CD4-positive, alpha-beta T cell treated with Interleukin-6 at 100 ng/mL for 8 hours (primary cell): ENCODE data around the gene RBP2.

Experiments used
- DNase-seq: peaks from one replicate; pipeline ENCODE4 v3.0.0-alpha.2; 2020; ENCODE audit warnings: mixed read lengths, low spot score

RBP2 gene

DNA sequence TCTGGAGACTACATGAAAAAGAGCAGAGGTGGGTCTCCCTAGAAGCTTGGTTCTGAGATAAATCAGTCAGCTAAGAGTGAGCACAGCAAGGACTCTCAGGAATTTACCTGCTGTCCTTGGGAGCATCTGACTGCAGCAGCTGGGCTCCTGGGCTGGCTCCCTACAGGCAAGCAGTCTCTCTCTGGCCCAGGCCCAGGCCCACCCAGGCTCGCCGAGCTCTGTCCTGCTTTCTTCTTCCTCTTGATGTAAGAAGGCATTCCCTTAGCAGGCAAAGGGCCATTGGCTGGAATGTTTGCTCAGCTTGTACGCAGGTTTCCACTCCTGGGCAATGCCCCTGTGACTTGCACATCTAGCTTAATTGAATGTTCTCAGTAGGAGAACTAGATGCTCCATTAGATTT lies 4.3 kb upstream of the RBP2 start:
- no peak for DNase-seq

DNA sequence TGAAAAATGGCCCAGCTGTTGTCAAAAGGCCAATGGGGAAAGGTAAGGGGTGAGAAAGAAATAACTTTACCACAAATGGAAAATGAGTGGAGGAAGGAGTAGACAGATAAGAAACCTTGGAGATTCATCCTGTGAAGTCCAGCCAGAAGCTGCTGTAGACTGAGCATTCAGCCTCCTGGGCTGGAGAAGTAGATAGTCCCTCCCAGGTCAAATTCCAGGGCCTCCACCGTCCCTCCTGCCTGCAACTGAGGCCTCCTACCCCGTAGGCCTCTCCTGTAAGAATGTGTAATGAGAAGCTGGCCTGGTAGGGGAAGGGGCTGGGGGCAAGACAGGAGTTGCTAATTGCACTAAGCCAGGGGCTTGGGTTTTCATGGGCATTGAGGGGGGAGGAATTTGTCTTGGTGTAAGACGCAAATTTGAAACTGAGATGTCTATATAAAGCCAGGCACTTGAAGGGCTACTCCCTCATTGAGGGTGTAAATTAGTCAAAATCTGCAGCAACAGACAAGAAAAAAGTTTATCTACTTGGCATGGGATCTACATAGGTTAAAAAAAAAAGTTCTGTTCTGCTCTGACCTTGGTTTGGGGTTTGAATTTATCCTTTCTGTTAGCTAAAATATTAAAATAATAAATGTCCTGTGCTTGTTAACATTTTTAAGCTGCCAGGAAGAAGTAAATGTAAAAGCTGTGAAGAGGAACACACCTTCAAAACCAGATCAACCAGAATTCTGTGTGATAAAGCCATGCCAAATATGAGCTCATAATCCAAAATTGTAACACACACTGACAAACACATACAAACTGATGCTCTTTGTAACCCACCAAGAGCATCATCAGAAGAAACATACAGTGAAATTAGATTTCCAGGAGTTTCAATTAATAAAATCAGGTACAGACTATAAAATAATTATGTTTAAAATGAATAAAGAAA lies 1.7 kb upstream of the RBP2 start:
- no peak for DNase-seq

GRCh38 chr3:139473155-139473771 lies 3.1 kb downstream of the RBP2 start:
- no peak for DNase-seq

GRCh38 chr3:139472380-139473010 lies 3.8 kb downstream of the RBP2 start:
- no peak for DNase-seq

DNA sequence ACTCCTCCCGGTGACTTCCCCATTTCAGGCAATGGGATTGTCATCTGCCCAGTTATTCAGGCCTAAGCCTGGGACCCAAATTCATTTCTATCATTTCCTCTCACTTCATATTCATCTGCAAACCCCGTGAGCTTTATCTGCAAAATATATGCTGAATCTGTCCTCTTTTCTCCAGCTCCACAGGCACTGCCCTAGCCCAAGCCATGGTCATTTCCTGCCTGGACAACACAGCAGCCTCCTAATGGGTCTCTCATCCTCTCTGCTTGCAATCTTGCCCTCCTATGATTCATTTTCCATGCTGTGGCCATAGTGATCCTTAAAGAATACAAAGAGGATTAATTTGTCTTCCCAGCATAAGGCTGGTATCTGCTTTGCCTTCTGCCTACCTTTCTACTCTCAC lies 6.1 kb downstream of the RBP2 start:
- DNase-seq, result no peak

DNA sequence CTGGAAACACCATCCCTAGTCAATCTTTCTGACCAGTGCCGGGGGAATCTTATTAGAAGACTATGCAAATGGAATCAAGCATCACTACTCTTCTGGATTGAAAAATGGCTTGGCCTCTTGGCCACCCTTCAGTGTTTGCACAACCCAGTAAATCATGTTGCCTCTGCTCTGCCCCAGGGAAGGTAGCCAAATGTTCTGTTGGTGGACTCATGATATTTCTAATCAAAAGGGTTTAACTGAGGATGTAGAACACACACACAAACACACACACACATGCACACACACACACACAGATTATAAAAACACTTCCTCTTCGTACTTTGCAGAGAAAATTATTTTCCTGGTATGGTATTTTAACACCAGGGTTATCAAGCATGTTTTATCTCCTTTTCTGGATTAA lies 7.9 kb downstream of the RBP2 start:
- no peak for DNase-seq

- DNase-seq, result no peak
Measured at GRCh38 chr3:139466360-139466759, 10.0 kb downstream of the RBP2 start.

DNA sequence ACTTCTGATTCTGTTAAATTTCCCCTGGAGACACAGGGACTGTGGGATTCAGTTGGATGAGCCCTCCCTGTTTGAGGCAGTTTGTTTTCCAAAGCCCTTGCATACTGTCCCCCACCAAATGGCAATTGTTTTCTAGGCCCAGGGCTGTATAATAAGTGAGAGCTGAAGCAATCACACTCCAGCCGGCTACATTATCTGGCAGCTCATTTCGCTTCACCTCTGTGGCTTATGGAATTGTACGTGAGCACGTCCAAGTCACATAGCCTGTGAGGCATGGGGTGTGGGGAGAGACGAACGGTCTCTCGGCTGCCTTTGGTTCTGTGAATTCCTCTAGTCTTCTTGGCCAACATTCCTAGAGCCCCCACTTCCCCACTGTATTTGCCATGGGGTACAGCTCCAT lies 10.7 kb downstream of the RBP2 start:
- DNase-seq, result no peak

- no peak for DNase-seq
Measured at GRCh38 chr3:139463466-139463865, 12.8 kb downstream of the RBP2 start.

- no peak for DNase-seq
Measured at GRCh38 chr3:139460529-139460928, 15.8 kb downstream of the RBP2 start.

- no peak for DNase-seq
Measured at GRCh38 chr3:139460076-139460475, 16.2 kb downstream of the RBP2 start.

DNA sequence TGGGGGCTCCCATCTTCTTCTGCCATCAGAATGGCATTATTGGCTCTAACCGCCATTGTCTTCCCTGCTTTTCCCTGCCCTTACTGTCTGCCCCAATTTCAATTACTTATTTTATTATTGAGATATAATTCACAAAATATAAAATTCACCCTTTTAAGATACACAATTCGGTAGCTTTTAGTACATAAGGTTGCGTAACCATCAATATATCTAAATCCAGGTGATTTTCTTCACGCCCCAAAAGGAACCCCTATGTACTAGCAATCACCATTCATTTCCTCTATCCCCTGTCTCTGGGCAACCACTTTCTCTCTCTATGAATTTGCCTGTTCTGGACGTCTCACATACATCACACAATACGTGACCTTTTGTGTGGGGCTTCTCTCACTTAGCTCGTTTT lies 18.0 kb downstream of the RBP2 start:
- DNase-seq, result no peak

DNA sequence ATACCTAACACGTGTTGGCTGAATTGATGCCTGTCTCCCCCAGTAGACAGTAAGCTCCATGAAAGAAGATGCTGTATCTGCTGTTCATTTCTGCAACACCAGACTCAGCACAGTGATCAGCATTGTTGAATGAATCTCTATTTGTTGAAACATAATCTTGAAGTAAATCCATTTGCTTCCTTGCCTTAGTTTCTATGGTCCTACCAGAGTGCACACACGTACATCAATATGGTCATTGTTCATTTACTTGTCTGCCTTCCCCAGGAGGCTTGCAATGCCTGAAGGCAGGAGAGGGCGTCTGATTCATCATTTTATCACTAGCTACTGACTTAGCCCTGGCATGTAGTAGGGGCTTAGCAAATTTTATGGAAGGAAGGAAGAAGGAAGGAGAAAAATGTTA lies 19.2 kb downstream of the RBP2 start:
- DNase-seq, result no peak

DNA sequence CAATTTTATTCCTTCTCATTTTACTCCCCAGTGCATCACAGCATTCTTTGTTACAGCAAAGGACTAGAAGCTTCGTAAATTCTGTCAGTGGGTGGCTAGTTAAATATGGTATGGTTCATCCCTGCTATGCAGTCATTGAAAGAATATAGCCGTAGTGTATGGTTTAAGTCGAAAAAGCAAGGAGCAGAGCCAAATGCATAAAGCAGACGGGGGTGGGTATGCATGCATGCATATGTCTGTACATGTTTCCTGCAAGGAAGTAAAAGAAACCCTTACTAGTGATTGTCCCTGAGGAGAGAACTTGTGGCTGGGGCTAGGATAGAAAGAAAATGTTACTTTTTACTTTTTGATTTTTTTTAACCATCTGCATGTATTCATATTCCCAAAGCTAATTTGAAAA lies 19.9 kb downstream of the RBP2 start:
- no peak for DNase-seq

DNA sequence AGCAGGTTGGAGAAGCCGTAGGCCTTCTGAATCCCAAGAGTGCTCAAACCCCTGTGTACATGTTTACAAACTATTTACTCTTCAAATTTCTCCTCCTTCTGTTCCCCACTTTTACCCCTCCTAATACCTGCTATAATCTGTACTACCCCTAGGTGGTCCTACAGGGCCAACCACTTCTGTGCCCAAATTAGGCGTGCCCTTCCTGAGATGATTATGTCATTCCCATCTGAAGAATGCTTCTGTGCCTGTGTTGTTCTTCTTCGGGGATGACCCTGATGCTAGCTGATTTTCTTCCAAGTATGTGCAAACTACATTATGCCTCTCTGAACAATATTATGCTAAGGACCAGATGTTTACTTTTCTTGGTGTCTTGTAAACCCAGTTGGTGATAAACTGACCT lies 20.5 kb downstream of the RBP2 start:
- DNase-seq, result no peak

GRCh38 chr3:139455206-139455605 lies 21.1 kb downstream of the RBP2 start:
- no peak for DNase-seq

- DNase-seq, result no peak
Measured at GRCh38 chr3:139454346-139454745, 22.0 kb downstream of the RBP2 start.

GRCh38 chr3:139450159-139450558 lies 26.2 kb downstream of the RBP2 start:
- no peak for DNase-seq

DNA sequence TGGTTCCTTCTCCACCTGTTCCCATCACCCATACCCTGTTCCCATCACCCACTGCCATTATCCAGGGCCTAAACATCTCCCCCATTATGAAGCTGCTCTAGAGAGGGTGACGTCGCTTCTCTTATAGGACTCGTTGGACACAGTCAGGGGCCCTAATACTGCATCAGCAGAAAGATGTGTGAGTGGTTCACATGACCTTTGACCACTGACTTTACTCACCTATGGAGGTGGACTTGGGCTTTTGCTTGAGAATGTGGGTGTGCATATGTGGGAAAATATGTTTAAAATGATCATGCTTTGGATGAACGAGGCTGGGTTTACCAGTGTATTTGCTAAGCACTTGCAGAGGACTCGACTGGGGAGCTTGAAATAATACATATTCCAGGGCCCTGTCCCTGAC lies 26.8 kb downstream of the RBP2 start:
- DNase-seq, result no peak

GRCh38 chr3:139448104-139448503 lies 28.2 kb downstream of the RBP2 start:
- no peak for DNase-seq

DNA sequence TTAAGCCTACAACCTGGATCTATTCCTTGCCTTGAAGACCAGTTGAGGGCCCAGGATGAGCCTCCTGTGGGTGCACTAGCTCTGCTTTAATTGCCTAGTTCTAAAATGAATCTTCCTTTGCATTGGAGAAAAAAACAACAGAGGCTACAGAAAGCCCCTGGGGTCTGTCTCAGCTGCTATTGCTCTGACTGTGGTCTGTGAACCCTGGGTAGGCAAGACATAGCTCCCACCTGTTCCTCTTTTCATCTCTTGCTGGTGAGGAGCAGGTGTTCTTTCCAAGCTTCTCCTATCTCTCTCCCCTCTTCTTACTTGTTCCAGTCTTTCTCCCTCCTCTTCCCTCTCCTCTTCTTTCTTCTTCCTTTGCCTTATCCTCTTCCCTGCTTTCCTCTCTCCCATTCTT lies 28.8 kb downstream of the RBP2 start:
- no peak for DNase-seq

GRCh38 chr3:139444446-139444845 lies 31.9 kb downstream of the RBP2 start:
- DNase-seq, result no peak

DNA sequence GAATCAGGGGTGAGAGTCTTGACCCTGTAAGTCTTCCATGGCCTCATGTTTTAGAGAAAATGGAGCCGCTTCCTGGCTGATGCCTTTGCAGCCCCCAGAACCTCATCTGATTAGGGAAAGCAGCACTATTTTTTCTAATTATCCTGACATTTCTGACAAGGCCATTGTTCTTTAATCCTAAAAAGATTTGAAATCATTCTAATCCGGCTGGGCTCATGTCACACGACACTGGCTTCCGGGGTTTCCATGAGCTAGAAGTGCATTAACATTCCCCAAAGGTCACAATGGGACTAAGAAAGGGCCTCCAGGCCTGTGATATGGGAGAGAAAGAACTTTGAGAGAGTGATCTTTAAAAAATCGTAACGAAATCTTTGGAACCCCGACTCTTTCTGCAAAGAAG lies 33.1 kb downstream of the RBP2 start:
- DNase-seq, result no peak
